NCI-H1930 (cell line): ENCODE measurements around the gene PMFBP1.

ENCODE experiments used
- DNase-seq, 2 experiments: peaks; one replicate each; lab custom pipeline; 2025; lab: John Stamatoyannopoulos, UW

Gene PMFBP1

GRCh38 chr16:72131036-72131435 lies 40.9 kb downstream of the PMFBP1 start:
- DNase-seq = no peak

GRCh38 chr16:72129976-72130656 lies 41.8 kb downstream of the PMFBP1 start:
- no peak for DNase-seq

GRCh38 chr16:72128701-72129100 lies 43.3 kb downstream of the PMFBP1 start:
- DNase-seq = no peak

GRCh38 chr16:72126429-72126765 lies 45.6 kb downstream of the PMFBP1 start:
- no peak for DNase-seq

GRCh38 chr16:72125635-72126428 lies 46.1 kb downstream of the PMFBP1 start:
- no peak for DNase-seq

- peak in 1 of 2 experiments; percentile 5 for DNase-seq
Measured at GRCh38 chr16:72124761-72125634, 47.0 kb downstream of the PMFBP1 start.

GRCh38 chr16:72124148-72124547 lies 47.8 kb downstream of the PMFBP1 start:
- DNase-seq = no peak

GRCh38 chr16:72123426-72123825 lies 48.5 kb downstream of the PMFBP1 start:
- no peak for DNase-seq

GRCh38 chr16:72122916-72123315 lies 49.0 kb downstream of the PMFBP1 start:
- DNase-seq = no peak

- DNase-seq = no peak
Measured at GRCh38 chr16:72122308-72122707, 49.6 kb downstream of the PMFBP1 start.

- DNase-seq = no peak
Measured at GRCh38 chr16:72120026-72120425, 51.9 kb downstream of the PMFBP1 start.

- DNase-seq = no peak
Measured at GRCh38 chr16:72113616-72113945, 58.4 kb downstream of the PMFBP1 start.

GRCh38 chr16:72112906-72113615 lies 58.9 kb downstream of the PMFBP1 start:
- DNase-seq = no peak

- DNase-seq = no peak
Measured at GRCh38 chr16:72112452-72112792, 59.5 kb downstream of the PMFBP1 start.

- no peak for DNase-seq
Measured at GRCh38 chr16:72111657-72112451, 60.1 kb downstream of the PMFBP1 start.

GRCh38 chr16:72110662-72111615 lies 61.0 kb downstream of the PMFBP1 start:
- no peak for DNase-seq

GRCh38 chr16:72109966-72110530 lies 61.9 kb downstream of the PMFBP1 start:
- DNase-seq = no peak

GRCh38 chr16:72109300-72109699 lies 62.7 kb downstream of the PMFBP1 start:
- no peak for DNase-seq

GRCh38 chr16:72108353-72109102 lies 63.4 kb downstream of the PMFBP1 start:
- no peak for DNase-seq
